Activated CD8-positive, alpha-beta memory T cell treated with anti-CD3 and anti-CD28 coated beads for 24 hours (primary cell): Measurements from ENCODE around the gene ATP6V0D1.

Experiments used
- DNase-seq: peaks from one replicate; pipeline ENCODE4 v3.0.0-alpha.2; 2020

ATP6V0D1 gene

DNA sequence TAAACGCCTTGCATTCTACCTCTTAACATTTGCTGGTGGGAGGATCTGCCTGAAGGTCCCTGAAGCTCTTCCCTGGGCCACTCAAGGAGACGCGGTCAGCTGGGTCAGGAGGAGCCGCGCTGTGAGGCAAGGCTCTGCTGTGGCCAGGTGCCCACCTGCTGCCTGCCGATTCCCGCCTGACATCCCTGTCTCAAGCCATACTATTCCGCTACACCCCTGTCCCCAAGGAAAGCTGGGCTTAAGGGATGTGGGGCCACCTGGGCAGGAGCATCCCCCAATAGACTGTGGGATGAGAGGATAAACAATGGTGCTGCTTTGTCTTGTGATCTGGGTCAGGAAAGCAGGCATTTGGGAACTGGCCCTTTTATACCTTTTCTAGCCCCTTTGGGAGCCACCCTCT, 92.8 kb downstream of the ATP6V0D1 start:
- peak; percentile 15 for DNase-seq
